GM23338 (cell line): ENCODE measurements around the gene PRKAR1B. TPM values are rescaled to one million over a fixed set of nuclear protein-coding genes. Genes with fewer than 3 reads are reported as not detected.

Experiments
- ATAC-seq: fragments of 200-7000 bp; cut with Tn5 transposase; 3 replicates; pipeline ENCODE4 v1.9.1; 2020
- DNase-seq: peaks from one replicate; pipeline ENCODE4 v3.0.0-alpha.2; 2015; ENCODE audit warnings: low spot score
- H2AFZ ChIP-seq: fragments of 200-600 bp; sonication (generic); 2 replicates; pipeline ENCODE4 v1.8.0; 2016; ENCODE audit warnings: antibody characterized with exemption, mild to moderate bottlenecking, moderate library complexity
- H3F3A ChIP-seq: fragments of 200-600 bp; sonication (generic); replicated peaks from 2 replicates; pipeline ENCODE4 v1.8.0; 2017; ENCODE audit warnings: antibody characterized with exemption, mixed run types, low read depth
- H3K27ac ChIP-seq: fragments of 200-600 bp; sonication (generic); 2 replicates; pipeline ENCODE4 v1.6.1; 2016; ENCODE audit warnings: low read depth
- H3K27me3 ChIP-seq: fragments of 200-600 bp; sonication (generic); 2 replicates; pipeline ENCODE4 v1.8.0; 2016; ENCODE audit warnings: mild to moderate bottlenecking, mixed run types, moderate library complexity; ENCODE audit not compliant: insufficient read depth
- H3K36me3 ChIP-seq: fragments of 200-600 bp; sonication (generic); 2 replicates; pipeline ENCODE4 v1.8.0; 2016; ENCODE audit warnings: mild to moderate bottlenecking; ENCODE audit not compliant: insufficient read depth
- H3K4me1 ChIP-seq: fragments of 200-600 bp; sonication (generic); 2 replicates; pipeline ENCODE4 v1.8.0; 2016; ENCODE audit warnings: mild to moderate bottlenecking, moderate library complexity; ENCODE audit not compliant: insufficient read depth
- H3K4me2 ChIP-seq: fragments of 200-600 bp; sonication (generic); 2 replicates; pipeline ENCODE4 v1.7.1; 2017; ENCODE audit warnings: mixed run types
- H3K4me3 ChIP-seq: fragments of 200-600 bp; sonication (generic); 2 replicates; pipeline ENCODE4 v1.6.1; 2016; ENCODE audit warnings: mixed run types
- H3K79me2 ChIP-seq: fragments of 200-600 bp; sonication (generic); replicated peaks from 2 replicates; pipeline ENCODE4 v1.8.0; 2017; ENCODE audit warnings: mild to moderate bottlenecking; ENCODE audit not compliant: insufficient read depth
- H3K9me2 ChIP-seq: fragments of 200-600 bp; sonication (generic); 2 replicates; pipeline ENCODE4 v1.8.0; 2017; ENCODE audit not compliant: insufficient read depth
- H4K20me1 ChIP-seq: fragments of 200-600 bp; sonication (generic); replicated peaks from 2 replicates; pipeline ENCODE4 v1.8.0; 2017; ENCODE audit warnings: mild to moderate bottlenecking; ENCODE audit not compliant: insufficient read depth
- H3K27ac Mint-ChIP-seq: 2 replicates; pipeline ENCODE4 v1.8.0; 2020; ENCODE audit warnings: inconsistent platforms, mild to moderate bottlenecking, moderate library complexity, mixed read lengths
- H3K27me3 Mint-ChIP-seq: 3 replicates; pipeline ENCODE4 v1.8.0; 2022; ENCODE audit warnings: low read depth, mild to moderate bottlenecking, moderate library complexity, mixed read lengths, inconsistent platforms; ENCODE audit not compliant: insufficient read depth, poor library complexity
- H3K36me3 Mint-ChIP-seq: 3 replicates; pipeline ENCODE4 v1.8.0; 2021; ENCODE audit warnings: low read depth, mild to moderate bottlenecking, inconsistent platforms, moderate library complexity, mixed read lengths
- H3K4me1 Mint-ChIP-seq: 3 replicates; pipeline ENCODE4 v1.8.0; 2020; ENCODE audit warnings: mild to moderate bottlenecking, inconsistent platforms, mixed read lengths
- H3K4me3 Mint-ChIP-seq: 3 replicates; pipeline ENCODE4 v1.8.0; 2021; ENCODE audit warnings: moderate library complexity, mild to moderate bottlenecking, inconsistent platforms, mixed read lengths
- H3K9me3 Mint-ChIP-seq: 3 replicates; pipeline ENCODE4 v1.8.0; 2020; ENCODE audit warnings: moderate library complexity, mild to moderate bottlenecking, inconsistent platforms, mixed read lengths
- CREB1 ChIP-seq: fragments of 250-450 bp; sonication (Bioruptor Pico); IDR thresholded peaks from 2 replicates; pipeline ENCODE4 v1.5.0; 2020; ENCODE audit warnings: low read depth, mild to moderate bottlenecking, moderate library complexity
- CTCF ChIP-seq, 2 experiments: fragments of 200-600 bp in 1 of 2; sonication (generic) in 1 of 2; conservative IDR thresholded peaks; 2 replicates each; pipeline versions ENCODE4 v1.5.1 to v1.6.1; 2016 to 2017; ENCODE audit warnings: antibody characterized with exemption in 2 of 2, low read depth in 2 of 2, mild to moderate bottlenecking in 2 of 2, moderate library complexity in 1 of 2
- ETS1 ChIP-seq: IDR thresholded peaks from 2 replicates; pipeline ENCODE4 v1.6.1; 2016; ENCODE audit warnings: antibody characterized with exemption
- EZH2 ChIP-seq: fragments of 200-600 bp; sonication (generic); IDR thresholded peaks from one replicate; pipeline ENCODE4 v1.8.0; 2017; ENCODE audit warnings: antibody characterized with exemption, mild to moderate bottlenecking, low read depth; ENCODE audit not compliant: unreplicated experiment
- EZH2phosphoT487 ChIP-seq: fragments of 200-600 bp; sonication (generic); IDR thresholded peaks from one replicate; pipeline ENCODE4 v1.8.1; 2018; ENCODE audit warnings: antibody characterized with exemption; ENCODE audit not compliant: unreplicated experiment
- JUNB ChIP-seq: IDR thresholded peaks from one replicate; pipeline ENCODE4 v1.6.1; 2016; ENCODE audit warnings: antibody characterized with exemption; ENCODE audit not compliant: unreplicated experiment
- NANOG ChIP-seq: IDR thresholded peaks from 2 replicates; pipeline ENCODE4 v1.6.1; 2016; ENCODE audit warnings: antibody characterized with exemption, borderline replicate concordance
- POLR2AphosphoS5 ChIP-seq: IDR thresholded peaks from 2 replicates; pipeline ENCODE4 v1.6.1; 2016; ENCODE audit warnings: antibody characterized with exemption, low read depth
- STAT1 ChIP-seq: IDR thresholded peaks from one replicate; pipeline ENCODE4 v1.6.1; 2016; ENCODE audit warnings: antibody characterized with exemption; ENCODE audit not compliant: unreplicated experiment
- ZNF114 ChIP-seq: fragments of 250-450 bp; sonication (Bioruptor Pico); IDR thresholded peaks from 2 replicates; pipeline ENCODE4 v1.5.0; 2020; ENCODE audit warnings: mild to moderate bottlenecking, moderate library complexity
- ZNF331 ChIP-seq: fragments of 250-450 bp; sonication (Bioruptor Pico); IDR thresholded peaks from 2 replicates; pipeline ENCODE4 v1.5.0; 2020; ENCODE audit warnings: low read depth, mild to moderate bottlenecking, moderate library complexity
- polyA plus RNA-seq: library from polyadenylated mRNA; unstranded; fragments of >200 nt; fragmentation: Nextera tagmentation; extraction: Ambion mirVana; gene quantifications from 2 replicates; pipeline ENCODE4 v1.2.1, GENCODE V29; 2016
- total RNA-seq: library from RNA; depleted of rRNA; stranded (reverse); fragments of >200 nt; shearing (Covaris generic); gene quantifications from 2 replicates; pipeline ENCODE4 v1.2.3, GENCODE V29; 2014
- TF ChIP-seq, protein P1 (sequence below): fragments of 250-450 bp; sonication (Bioruptor Pico); IDR thresholded peaks from 2 replicates; pipeline ENCODE4 v1.5.0; 2020; ENCODE audit warnings: mild to moderate bottlenecking, moderate library complexity
- TF ChIP-seq, protein P2 (sequence below): IDR thresholded peaks from one replicate; pipeline ENCODE4 v1.6.1; 2018; ENCODE audit warnings: antibody characterized with exemption; ENCODE audit not compliant: unreplicated experiment

The PRKAR1B gene
- total and polyA plus RNA-seq, 2 experiments from 2014 or later, result 35.7 to 36.7 TPM

- H3K4me3 ChIP-seq, result no peak overlapping the region
- no peak overlapping the region for H3K4me3 Mint-ChIP-seq
- TF ChIP-seq, protein P1, sequence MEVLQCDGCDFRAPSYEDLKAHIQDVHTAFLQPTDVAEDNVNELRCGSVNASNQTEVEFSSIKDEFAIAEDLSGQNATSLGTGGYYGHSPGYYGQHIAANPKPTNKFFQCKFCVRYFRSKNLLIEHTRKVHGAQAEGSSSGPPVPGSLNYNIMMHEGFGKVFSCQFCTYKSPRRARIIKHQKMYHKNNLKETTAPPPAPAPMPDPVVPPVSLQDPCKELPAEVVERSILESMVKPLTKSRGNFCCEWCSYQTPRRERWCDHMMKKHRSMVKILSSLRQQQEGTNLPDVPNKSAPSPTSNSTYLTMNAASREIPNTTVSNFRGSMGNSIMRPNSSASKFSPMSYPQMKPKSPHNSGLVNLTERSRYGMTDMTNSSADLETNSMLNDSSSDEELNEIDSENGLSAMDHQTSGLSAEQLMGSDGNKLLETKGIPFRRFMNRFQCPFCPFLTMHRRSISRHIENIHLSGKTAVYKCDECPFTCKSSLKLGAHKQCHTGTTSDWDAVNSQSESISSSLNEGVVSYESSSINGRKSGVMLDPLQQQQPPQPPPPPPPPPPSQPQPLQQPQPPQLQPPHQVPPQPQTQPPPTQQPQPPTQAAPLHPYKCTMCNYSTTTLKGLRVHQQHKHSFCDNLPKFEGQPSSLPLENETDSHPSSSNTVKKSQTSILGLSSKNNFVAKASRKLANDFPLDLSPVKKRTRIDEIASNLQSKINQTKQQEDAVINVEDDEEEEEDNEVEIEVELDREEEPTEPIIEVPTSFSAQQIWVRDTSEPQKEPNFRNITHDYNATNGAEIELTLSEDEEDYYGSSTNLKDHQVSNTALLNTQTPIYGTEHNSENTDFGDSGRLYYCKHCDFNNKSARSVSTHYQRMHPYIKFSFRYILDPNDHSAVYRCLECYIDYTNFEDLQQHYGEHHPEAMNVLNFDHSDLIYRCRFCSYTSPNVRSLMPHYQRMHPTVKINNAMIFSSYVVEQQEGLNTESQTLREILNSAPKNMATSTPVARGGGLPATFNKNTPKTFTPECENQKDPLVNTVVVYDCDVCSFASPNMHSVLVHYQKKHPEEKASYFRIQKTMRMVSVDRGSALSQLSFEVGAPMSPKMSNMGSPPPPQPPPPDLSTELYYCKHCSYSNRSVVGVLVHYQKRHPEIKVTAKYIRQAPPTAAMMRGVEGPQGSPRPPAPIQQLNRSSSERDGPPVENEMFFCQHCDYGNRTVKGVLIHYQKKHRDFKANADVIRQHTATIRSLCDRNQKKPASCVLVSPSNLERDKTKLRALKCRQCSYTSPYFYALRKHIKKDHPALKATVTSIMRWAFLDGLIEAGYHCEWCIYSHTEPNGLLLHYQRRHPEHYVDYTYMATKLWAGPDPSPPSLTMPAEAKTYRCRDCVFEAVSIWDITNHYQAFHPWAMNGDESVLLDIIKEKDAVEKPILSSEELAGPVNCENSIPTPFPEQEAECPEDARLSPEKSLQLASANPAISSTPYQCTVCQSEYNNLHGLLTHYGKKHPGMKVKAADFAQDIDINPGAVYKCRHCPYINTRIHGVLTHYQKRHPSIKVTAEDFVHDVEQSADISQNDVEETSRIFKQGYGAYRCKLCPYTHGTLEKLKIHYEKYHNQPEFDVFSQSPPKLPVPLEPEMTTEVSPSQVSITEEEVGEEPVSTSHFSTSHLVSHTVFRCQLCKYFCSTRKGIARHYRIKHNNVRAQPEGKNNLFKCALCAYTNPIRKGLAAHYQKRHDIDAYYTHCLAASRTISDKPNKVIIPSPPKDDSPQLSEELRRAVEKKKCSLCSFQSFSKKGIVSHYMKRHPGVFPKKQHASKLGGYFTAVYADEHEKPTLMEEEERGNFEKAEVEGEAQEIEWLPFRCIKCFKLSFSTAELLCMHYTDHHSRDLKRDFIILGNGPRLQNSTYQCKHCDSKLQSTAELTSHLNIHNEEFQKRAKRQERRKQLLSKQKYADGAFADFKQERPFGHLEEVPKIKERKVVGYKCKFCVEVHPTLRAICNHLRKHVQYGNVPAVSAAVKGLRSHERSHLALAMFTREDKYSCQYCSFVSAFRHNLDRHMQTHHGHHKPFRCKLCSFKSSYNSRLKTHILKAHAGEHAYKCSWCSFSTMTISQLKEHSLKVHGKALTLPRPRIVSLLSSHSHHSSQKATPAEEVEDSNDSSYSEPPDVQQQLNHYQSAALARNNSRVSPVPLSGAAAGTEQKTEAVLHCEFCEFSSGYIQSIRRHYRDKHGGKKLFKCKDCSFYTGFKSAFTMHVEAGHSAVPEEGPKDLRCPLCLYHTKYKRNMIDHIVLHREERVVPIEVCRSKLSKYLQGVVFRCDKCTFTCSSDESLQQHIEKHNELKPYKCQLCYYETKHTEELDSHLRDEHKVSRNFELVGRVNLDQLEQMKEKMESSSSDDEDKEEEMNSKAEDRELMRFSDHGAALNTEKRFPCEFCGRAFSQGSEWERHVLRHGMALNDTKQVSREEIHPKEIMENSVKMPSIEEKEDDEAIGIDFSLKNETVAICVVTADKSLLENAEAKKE (CRISPR knock-in tag), result no peak
- TF ChIP-seq CREB1, result no peak
- no peak for TF ChIP-seq STAT1
- TF ChIP-seq JUNB, result no peak
- no peak for TF ChIP-seq CTCF (conservative IDR thresholded peaks at IDR 0.05; ENCODE audit: low read depth in 2 of 2)
- no peak for TF ChIP-seq ZNF331 (CRISPR knock-in tag)
- TF ChIP-seq POLR2AphosphoS5, result no peak
- no peak for TF ChIP-seq ZNF114 (CRISPR knock-in tag)
- no peak for TF ChIP-seq ETS1
- TF ChIP-seq, protein P2, sequence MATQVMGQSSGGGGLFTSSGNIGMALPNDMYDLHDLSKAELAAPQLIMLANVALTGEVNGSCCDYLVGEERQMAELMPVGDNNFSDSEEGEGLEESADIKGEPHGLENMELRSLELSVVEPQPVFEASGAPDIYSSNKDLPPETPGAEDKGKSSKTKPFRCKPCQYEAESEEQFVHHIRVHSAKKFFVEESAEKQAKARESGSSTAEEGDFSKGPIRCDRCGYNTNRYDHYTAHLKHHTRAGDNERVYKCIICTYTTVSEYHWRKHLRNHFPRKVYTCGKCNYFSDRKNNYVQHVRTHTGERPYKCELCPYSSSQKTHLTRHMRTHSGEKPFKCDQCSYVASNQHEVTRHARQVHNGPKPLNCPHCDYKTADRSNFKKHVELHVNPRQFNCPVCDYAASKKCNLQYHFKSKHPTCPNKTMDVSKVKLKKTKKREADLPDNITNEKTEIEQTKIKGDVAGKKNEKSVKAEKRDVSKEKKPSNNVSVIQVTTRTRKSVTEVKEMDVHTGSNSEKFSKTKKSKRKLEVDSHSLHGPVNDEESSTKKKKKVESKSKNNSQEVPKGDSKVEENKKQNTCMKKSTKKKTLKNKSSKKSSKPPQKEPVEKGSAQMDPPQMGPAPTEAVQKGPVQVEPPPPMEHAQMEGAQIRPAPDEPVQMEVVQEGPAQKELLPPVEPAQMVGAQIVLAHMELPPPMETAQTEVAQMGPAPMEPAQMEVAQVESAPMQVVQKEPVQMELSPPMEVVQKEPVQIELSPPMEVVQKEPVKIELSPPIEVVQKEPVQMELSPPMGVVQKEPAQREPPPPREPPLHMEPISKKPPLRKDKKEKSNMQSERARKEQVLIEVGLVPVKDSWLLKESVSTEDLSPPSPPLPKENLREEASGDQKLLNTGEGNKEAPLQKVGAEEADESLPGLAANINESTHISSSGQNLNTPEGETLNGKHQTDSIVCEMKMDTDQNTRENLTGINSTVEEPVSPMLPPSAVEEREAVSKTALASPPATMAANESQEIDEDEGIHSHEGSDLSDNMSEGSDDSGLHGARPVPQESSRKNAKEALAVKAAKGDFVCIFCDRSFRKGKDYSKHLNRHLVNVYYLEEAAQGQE, result no peak
- TF ChIP-seq EZH2phosphoT487, result no peak
- no peak for TF ChIP-seq EZH2
- TF ChIP-seq NANOG, result no peak
- peaks cover 39% of the 10 kb centered on the region for H3K36me3 Mint-ChIP-seq
- ATAC-seq, result no peak
- H3K36me3 ChIP-seq, result no peaks in the 10 kb centered on the region
- H3K27ac Mint-ChIP-seq, result no peak overlapping the region
- DNase-seq, result no peak
- no peak overlapping the region for H3K4me2 ChIP-seq
- H3F3A ChIP-seq, result no peaks in the 10 kb centered on the region
- no peaks in the 10 kb centered on the region for H3K27me3 ChIP-seq
- no peaks in the 10 kb centered on the region for H4K20me1 ChIP-seq
- no peak overlapping the region for H3K27ac ChIP-seq
- H3K9me2 ChIP-seq, result no peaks in the 10 kb centered on the region
- H3K4me1 ChIP-seq, result no peaks in the 10 kb centered on the region; the same call in 1 of the 2 replicates
- H3K4me1 Mint-ChIP-seq, result peaks cover 19% of the 10 kb centered on the region
- H3K79me2 ChIP-seq, result no peaks in the 10 kb centered on the region
- H3K9me3 Mint-ChIP-seq, result peaks cover 8% of the 10 kb centered on the region; the same call in 2 of the 3 replicates
- no peak overlapping the region for H2AFZ ChIP-seq
- H3K27me3 Mint-ChIP-seq, result peaks cover 20% of the 10 kb centered on the region
Observed at GRCh38 chr7:575425-576366, 151.4 kb downstream of the PRKAR1B start.
